Measurements from ENCODE around the gene SAXO1.

The SAXO1 gene

DNA sequence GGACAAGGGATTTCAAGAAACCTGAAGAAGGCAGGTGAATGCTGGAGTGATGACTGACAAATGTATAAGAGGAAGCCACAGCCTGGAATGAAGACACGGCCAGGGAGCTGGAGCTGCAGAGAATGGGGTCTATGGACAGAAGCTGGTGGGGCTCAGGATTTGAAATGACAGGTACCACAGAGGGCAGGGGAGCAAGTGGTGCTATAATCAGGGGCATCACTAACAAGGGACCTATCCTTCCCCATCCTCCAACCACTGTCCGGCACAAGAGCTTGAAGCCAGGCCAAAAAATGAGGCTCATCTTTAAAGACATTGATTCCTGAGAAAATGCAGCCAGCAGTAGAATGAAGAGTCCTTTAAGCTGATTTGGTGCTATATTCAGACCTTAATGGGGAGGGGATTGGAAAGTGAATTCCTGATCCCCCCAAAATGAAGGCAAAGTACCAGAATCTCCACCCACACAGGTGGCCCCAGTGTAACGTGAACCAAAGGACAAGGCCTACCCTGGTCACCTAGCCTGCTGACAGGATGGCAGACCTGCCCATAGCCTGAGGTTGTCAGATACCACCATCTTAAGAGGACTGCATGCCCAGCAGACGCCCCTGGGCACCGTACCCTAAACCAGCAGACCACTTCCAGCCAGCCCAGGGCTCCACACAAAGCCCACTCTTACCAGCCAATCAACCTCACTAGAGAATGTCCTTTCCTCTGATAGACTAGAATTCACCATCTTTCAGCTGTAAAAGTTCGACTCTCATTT, 109.2 kb downstream of the SAXO1 start:
- Histone ChIP-seq H3K36me3 (ENCODE audit: insufficient read depth) (no peaks in the 10 kb centered on the region), H3K27me3 (ENCODE audit: insufficient read depth, low read depth) (no peaks in the 10 kb centered on the region), H2AFZ (ENCODE audit: low read depth) (no peak overlapping the region), H3K4me2 (no peak overlapping the region), H3K79me2 (ENCODE audit: insufficient read depth, low read depth) (no peaks in the 10 kb centered on the region), H3K4me1 (ENCODE audit: low read depth, poor library complexity, severe bottlenecking) (no peaks in the 10 kb centered on the region), H4K20me1 (ENCODE audit: insufficient read depth) (no peaks in the 10 kb centered on the region), H3K27ac (no peak overlapping the region), H3K4me3 (IDR thresholded peaks at IDR 0.05; ENCODE audit: insufficient read depth, low read depth, low read length) (no peak overlapping the region), H3K9ac (no peak overlapping the region)
- TF ChIP-seq, protein P1, sequence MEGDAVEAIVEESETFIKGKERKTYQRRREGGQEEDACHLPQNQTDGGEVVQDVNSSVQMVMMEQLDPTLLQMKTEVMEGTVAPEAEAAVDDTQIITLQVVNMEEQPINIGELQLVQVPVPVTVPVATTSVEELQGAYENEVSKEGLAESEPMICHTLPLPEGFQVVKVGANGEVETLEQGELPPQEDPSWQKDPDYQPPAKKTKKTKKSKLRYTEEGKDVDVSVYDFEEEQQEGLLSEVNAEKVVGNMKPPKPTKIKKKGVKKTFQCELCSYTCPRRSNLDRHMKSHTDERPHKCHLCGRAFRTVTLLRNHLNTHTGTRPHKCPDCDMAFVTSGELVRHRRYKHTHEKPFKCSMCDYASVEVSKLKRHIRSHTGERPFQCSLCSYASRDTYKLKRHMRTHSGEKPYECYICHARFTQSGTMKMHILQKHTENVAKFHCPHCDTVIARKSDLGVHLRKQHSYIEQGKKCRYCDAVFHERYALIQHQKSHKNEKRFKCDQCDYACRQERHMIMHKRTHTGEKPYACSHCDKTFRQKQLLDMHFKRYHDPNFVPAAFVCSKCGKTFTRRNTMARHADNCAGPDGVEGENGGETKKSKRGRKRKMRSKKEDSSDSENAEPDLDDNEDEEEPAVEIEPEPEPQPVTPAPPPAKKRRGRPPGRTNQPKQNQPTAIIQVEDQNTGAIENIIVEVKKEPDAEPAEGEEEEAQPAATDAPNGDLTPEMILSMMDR (conservative IDR thresholded peaks at IDR 0.05; ENCODE audit: low read depth, low read length) = no peak

DNA sequence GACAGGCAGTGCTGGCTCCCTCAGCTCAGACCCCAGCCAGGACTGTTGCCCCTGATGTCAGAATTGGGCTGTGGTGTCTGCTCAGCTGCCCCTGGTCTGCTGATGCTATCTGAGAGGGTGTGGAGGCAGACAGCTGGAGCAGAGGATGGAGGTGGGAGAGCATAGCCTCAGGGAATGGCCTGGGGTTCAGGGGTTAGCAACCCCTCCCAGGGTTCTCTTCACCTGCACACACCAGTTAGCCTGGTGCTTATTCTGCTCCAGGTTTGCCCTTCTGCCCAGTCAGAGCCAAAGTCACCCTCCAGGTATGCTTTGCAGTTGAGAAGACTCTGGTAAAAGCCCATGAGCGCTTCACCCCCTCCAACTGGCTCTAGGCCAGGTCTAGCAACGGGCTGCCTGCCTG, 109.8 kb downstream of the SAXO1 start:
- Histone ChIP-seq H3K4me3 (IDR thresholded peaks at IDR 0.05; ENCODE audit: insufficient read depth, low read depth, low read length) (no peak overlapping the region), H2AFZ (ENCODE audit: low read depth) (no peak overlapping the region), H3K36me3 (ENCODE audit: insufficient read depth) (no peaks in the 10 kb centered on the region), H3K9ac (no peak overlapping the region), H3K4me2 (no peak overlapping the region), H3K27ac (no peak overlapping the region), H3K79me2 (ENCODE audit: insufficient read depth, low read depth) (no peaks in the 10 kb centered on the region), H3K27me3 (ENCODE audit: insufficient read depth, low read depth) (no peaks in the 10 kb centered on the region), H4K20me1 (ENCODE audit: insufficient read depth) (no peaks in the 10 kb centered on the region), H3K4me1 (ENCODE audit: low read depth, poor library complexity, severe bottlenecking) (no peaks in the 10 kb centered on the region)
- TF ChIP-seq, protein P1 (conservative IDR thresholded peaks at IDR 0.05; ENCODE audit: low read depth, low read length) = no peak

DNA sequence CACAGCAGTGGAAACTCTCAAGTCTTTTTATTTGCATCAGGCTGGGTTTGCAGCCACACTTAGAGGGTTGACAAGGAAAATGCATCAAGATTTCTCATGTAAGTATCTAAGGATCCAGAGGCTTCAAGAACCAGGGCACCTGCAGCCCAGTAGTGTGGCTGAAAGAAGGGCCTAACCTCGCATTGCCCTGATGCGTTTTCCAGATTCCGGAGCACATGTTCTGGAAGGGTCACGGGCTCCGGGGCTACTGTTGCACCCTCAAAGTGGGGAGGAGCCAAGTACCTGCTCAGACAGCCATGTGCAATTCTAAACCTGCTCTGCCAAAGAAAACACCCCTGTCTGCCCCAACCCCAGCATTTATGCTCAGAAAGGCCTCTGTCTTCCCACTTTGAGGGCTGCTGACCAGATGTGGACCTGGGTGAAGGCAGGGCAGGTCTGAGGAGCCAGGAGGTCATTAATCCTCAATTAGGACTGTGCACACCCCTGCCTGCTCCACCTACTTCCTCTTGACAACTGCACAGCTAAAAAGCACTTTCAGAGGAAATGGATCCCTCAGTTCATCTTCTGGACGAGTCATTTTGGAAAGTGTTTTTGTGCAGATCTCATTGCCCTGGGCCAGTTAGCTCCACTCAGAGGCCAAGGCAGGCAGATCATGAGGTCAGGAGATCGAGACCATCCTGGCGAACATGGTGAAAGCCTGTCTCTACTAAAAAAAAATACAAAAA, 110.7 kb downstream of the SAXO1 start:
- Histone ChIP-seq H4K20me1 (ENCODE audit: insufficient read depth) (no peaks in the 10 kb centered on the region), H3K27me3 (ENCODE audit: insufficient read depth, low read depth) (no peaks in the 10 kb centered on the region), H2AFZ (ENCODE audit: low read depth) (no peak overlapping the region), H3K79me2 (ENCODE audit: insufficient read depth, low read depth) (no peaks in the 10 kb centered on the region), H3K27ac (no peak overlapping the region), H3K4me2 (no peak overlapping the region), H3K4me3 (IDR thresholded peaks at IDR 0.05; ENCODE audit: insufficient read depth, low read depth, low read length) (no peak overlapping the region), H3K4me1 (ENCODE audit: low read depth, poor library complexity, severe bottlenecking) (no peaks in the 10 kb centered on the region), H3K9ac (no peak overlapping the region), H3K36me3 (ENCODE audit: insufficient read depth) (no peaks in the 10 kb centered on the region)
- TF ChIP-seq, protein P1 (conservative IDR thresholded peaks at IDR 0.05; ENCODE audit: low read depth, low read length) = no peak

DNA sequence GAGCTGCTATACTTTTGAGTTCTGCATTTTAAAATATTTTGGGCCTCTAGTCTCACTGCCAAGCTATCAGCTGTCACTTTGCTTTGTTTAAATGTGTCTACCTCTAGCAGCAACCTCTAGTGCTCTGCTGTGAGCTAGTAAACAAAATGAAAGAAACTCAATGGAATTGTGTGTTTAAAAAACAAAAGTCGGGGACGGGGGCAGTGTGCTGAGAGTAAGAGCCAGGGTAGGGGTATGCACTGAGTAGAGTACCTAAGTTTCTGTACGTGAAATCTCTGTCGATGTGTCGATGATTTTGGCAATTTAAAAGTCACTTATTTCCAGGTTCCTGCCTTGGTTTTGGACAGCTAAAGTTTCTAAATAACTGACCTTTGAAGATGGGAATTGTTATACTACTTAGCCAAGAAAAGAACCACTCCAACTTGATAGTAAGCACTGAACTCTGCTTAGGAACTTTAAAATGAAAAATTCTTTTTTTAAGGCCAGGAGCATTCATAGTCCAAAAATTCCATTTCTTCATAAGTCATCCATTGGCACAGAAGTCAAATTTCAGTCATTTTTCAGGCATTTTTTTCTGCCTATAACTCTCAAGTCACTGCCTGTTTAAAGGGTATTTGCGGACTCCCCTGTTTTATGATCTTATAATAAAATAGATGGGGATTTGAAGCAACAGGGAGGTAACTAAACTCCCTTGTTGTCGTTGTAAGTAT, 111.5 kb downstream of the SAXO1 start:
- H3K4me2 ChIP-seq = no peak overlapping the region
- no peak overlapping the region for H2AFZ ChIP-seq (ENCODE audit: low read depth)
- H3K4me1 ChIP-seq (ENCODE audit: low read depth, poor library complexity, severe bottlenecking) = no peaks in the 10 kb centered on the region
- H3K36me3 ChIP-seq (ENCODE audit: insufficient read depth) = no peaks in the 10 kb centered on the region
- no peak overlapping the region for H3K9ac ChIP-seq
- no peaks in the 10 kb centered on the region for H4K20me1 ChIP-seq (ENCODE audit: insufficient read depth)
- TF ChIP-seq, protein P1 (conservative IDR thresholded peaks at IDR 0.05; ENCODE audit: low read depth, low read length) = no peak
- no peaks in the 10 kb centered on the region for H3K79me2 ChIP-seq (ENCODE audit: insufficient read depth, low read depth)
- no peaks in the 10 kb centered on the region for H3K27me3 ChIP-seq (ENCODE audit: insufficient read depth, low read depth)
- no peak overlapping the region for H3K4me3 ChIP-seq (IDR thresholded peaks at IDR 0.05; ENCODE audit: insufficient read depth, low read depth, low read length)
- H3K27ac ChIP-seq = no peak overlapping the region

Measured in KMS-11 (cell line).